GM21723 (cell line): Measurements from ENCODE around the gene GFER.
"Not testable (repeated sequence)": the region's sequence is repeated elsewhere in the genome, so short reads cannot be mapped to it uniquely, and the experiment has no call there.

Experiments
- ATAC-seq: cut with Tn5 transposase; IDR thresholded peaks from one replicate; pipeline ENCODE4 v1.9.1; 2021; ENCODE audit warnings: mild to moderate bottlenecking, moderate library complexity; ENCODE audit not compliant: unreplicated experiment

The GFER gene

GRCh38 chr16:2025251-2025650 is 41.3 kb downstream of the GFER start:
- no peak for ATAC-seq

GRCh38 chr16:2025878-2026460 is 42.0 kb downstream of the GFER start:
- no peak for ATAC-seq

GRCh38 chr16:2026461-2027023 is 42.5 kb downstream of the GFER start, which contains the start of gene NHERF2:
Gene NHERF2, plus strand, starts transcription at chr16:2026902. Its CDS starts 104 bp downstream, at chr16:2027006.
- ATAC-seq = no peak

GRCh38 chr16:2027024-2028010 is 43.3 kb downstream of the GFER start:
- ATAC-seq = no peak

- ATAC-seq = no peak
Measured at GRCh38 chr16:2028146-2028545, 44.2 kb downstream of the GFER start.

- no peak for ATAC-seq
Measured at GRCh38 chr16:2028620-2029220, 44.7 kb downstream of the GFER start.

GRCh38 chr16:2029350-2029749 is 45.4 kb downstream of the GFER start:
- ATAC-seq = no peak

GRCh38 chr16:2030036-2030435 is 46.0 kb downstream of the GFER start:
- no peak for ATAC-seq

- ATAC-seq = no peak
Measured at GRCh38 chr16:2031081-2031577, 47.1 kb downstream of the GFER start.

GRCh38 chr16:2032285-2033056 is 48.5 kb downstream of the GFER start:
- ATAC-seq = no peak

GRCh38 chr16:2033057-2033908 is 49.3 kb downstream of the GFER start:
- ATAC-seq = no peak

GRCh38 chr16:2033909-2034695 is 50.1 kb downstream of the GFER start:
- not testable (repeated sequence) for ATAC-seq

- no peak for ATAC-seq
Measured at GRCh38 chr16:2034696-2035430, 50.9 kb downstream of the GFER start.

- ATAC-seq = no peak
Measured at GRCh38 chr16:2035431-2036199, 51.6 kb downstream of the GFER start.

- ATAC-seq = no peak
Measured at GRCh38 chr16:2036200-2036966, 52.4 kb downstream of the GFER start.

- ATAC-seq = no peak
Measured at GRCh38 chr16:2037115-2037514, 53.1 kb downstream of the GFER start.
